Neutrophil (primary cell): ENCODE data around the gene TBXAS1.

Experiments
- H3K27ac ChIP-seq: fragments of 200-600 bp; sonication (generic); 2 replicates; pipeline ENCODE4 v1.5.1; 2016; ENCODE audit warnings: mild to moderate bottlenecking, moderate library complexity
- H3K27me3 ChIP-seq: fragments of 200-600 bp; sonication (generic); 2 replicates; pipeline ENCODE4 v1.6.0; 2016; ENCODE audit warnings: mild to moderate bottlenecking
- H3K36me3 ChIP-seq: fragments of 200-600 bp; sonication (generic); 2 replicates; pipeline ENCODE4 v1.5.1; 2017
- H3K4me1 ChIP-seq, 2 experiments: fragments of 200-600 bp in 1 of 2; sonication (generic) in 1 of 2; 1 replicate in 1 of 2; 2 replicates in 1 of 2; pipeline versions ENCODE4 v1.5.1 to v1.6.1; 2013 to 2016; ENCODE audit warnings: low read depth in 1 of 2, low read length in 1 of 2, mild to moderate bottlenecking in 1 of 2, moderate library complexity in 1 of 2; ENCODE audit not compliant: control insufficient read depth in 1 of 2, insufficient read depth in 1 of 2
- H3K4me3 ChIP-seq, 2 experiments: fragments of 200-600 bp in 1 of 2; sonication (generic) in 1 of 2; 1 replicate in 1 of 2; 2 replicates in 1 of 2; pipeline ENCODE4 v1.5.1; 2013 to 2016; ENCODE audit warnings: low read depth in 1 of 2, low read length in 1 of 2, mild to moderate bottlenecking in 1 of 2, moderate library complexity in 1 of 2
- H3K9me3 ChIP-seq: fragments of 200-600 bp; sonication (generic); 2 replicates; pipeline ENCODE4 v1.5.1; 2016
- CTCF ChIP-seq: fragments of 200-600 bp; sonication (generic); IDR thresholded peaks from 2 replicates; pipeline ENCODE4 v1.5.1; 2016; ENCODE audit warnings: antibody characterized with exemption

TBXAS1 gene

GRCh38 chr7:139893461-139893860, 64.4 kb downstream of the TBXAS1 start:
- peaks cover 12 to 15% of the 10 kb centered on the region in 2 experiments for H3K4me1 ChIP-seq
- H3K4me3 ChIP-seq: no peak overlapping the region
- peaks cover 46% of the 10 kb centered on the region for H3K36me3 ChIP-seq
- H3K27me3 ChIP-seq: no peaks in the 10 kb centered on the region
- no peaks in the 10 kb centered on the region for H3K9me3 ChIP-seq
- no peak for TF ChIP-seq CTCF
- no peak overlapping the region for H3K27ac ChIP-seq

GRCh38 chr7:139893999-139894398, 64.9 kb downstream of the TBXAS1 start:
- no peak overlapping the region for H3K4me3 ChIP-seq
- peaks cover 51% of the 10 kb centered on the region for H3K36me3 ChIP-seq
- no peak for TF ChIP-seq CTCF
- peaks cover 15 to 17% of the 10 kb centered on the region in 2 experiments for H3K4me1 ChIP-seq
- H3K27me3 ChIP-seq: no peaks in the 10 kb centered on the region
- no peak overlapping the region for H3K27ac ChIP-seq
- no peaks in the 10 kb centered on the region for H3K9me3 ChIP-seq

DNA sequence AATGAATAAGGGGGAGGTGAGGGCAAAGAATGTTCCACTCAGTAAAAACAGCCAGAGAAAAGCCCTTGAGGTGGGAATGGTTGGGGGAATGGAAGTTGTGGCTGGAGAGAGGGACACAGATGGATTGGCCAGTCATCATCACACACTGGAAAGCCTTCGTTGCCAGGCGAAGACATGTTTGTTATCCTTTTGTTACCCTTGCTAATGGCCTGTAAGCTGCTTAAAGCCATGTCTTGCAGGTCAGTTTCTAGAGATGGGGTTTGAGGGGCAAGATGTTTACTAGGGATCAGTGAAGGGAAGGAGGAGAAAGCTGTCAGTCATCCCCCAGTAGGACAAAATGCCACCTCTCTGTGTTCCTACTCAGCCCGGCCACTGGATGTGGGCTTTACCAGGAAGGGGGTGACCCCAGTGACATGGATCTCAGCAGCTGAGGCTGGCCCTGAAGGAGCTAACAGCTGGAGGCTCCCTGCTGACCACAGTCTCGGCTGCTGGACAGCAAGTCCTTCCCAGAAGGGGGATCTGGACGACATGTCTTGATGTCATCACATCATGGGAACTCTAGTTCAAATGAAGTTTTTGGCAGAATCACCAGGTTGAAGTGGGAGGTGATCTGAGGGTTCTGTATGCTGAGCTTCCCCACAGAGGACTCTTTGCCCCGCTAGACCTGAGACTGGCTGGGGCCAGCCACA, 66.2 kb downstream of the TBXAS1 start:
- Histone ChIP-seq H3K36me3 (peaks cover 58% of the 10 kb centered on the region), H3K4me1 (peaks cover 17 to 21% of the 10 kb centered on the region in 2 experiments), H3K27me3 (no peaks in the 10 kb centered on the region), H3K4me3 (no peak overlapping the region), H3K27ac (no peak overlapping the region), H3K9me3 (no peaks in the 10 kb centered on the region)
- TF ChIP-seq CTCF: no peak

- Histone ChIP-seq H3K27me3 (no peaks in the 10 kb centered on the region), H3K4me1 (peaks cover 27 to 31% of the 10 kb centered on the region in 2 experiments), H3K27ac (no peak overlapping the region), H3K4me3 (no peak overlapping the region), H3K9me3 (no peaks in the 10 kb centered on the region), H3K36me3 (peaks cover 56% of the 10 kb centered on the region)
- no peak for TF ChIP-seq CTCF
These were observed 67.2 kb downstream of the TBXAS1 start for GRCh38 chr7:139896288-139896687.

DNA sequence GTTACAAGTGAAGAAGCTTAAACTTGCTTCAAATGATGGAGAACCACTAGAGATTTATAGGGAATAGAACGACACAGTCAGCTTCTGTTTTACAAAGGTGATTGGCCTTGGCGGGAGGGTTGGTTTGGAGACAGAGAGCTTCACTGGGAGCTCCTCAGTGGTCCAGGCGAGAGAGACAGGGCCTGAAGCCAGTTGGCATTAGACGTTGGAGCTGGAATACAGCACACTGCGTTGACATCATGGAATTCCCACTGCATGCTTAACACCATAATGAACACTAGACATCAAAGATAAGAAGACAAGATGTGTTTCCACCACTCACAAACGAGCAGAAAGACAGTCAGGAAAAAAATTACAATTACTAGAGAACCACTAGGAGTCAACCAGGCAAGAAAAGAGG, 67.8 kb downstream of the TBXAS1 start:
- no peak for TF ChIP-seq CTCF
- no peak overlapping the region for H3K4me3 ChIP-seq
- H3K27ac ChIP-seq: no peak overlapping the region
- peaks cover 32 to 37% of the 10 kb centered on the region in 2 experiments for H3K4me1 ChIP-seq
- no peaks in the 10 kb centered on the region for H3K9me3 ChIP-seq
- peaks cover 56% of the 10 kb centered on the region for H3K36me3 ChIP-seq
- H3K27me3 ChIP-seq: no peaks in the 10 kb centered on the region
